Ovary (tissue), 9 donors: Measurements from ENCODE around the gene ITPR1. TPM values are rescaled to one million over a fixed set of nuclear protein-coding genes. Genes with fewer than 3 reads are reported as not detected.

Experiments used
- DNase-seq, 5 donors: peaks; one replicate each; pipeline ENCODE4 v3.0.0-alpha.2; 2019 to 2020
- H3K27ac ChIP-seq, 2 donors: fragments of 200-600 bp; one replicate each; pipeline versions ENCODE4 v1.5.1 to v1.8.0; 2019 to 2022
- H3K27me3 ChIP-seq: fragments of 200-600 bp; one replicate; pipeline ENCODE4 v1.8.0; 2022
- H3K36me3 ChIP-seq: fragments of 200-600 bp; sonication (generic); one replicate; pipeline ENCODE4 v1.5.1; 2019
- H3K4me1 ChIP-seq: one replicate; pipeline ENCODE4 v1.8.1; 2013; ENCODE audit warnings: mild to moderate bottlenecking, moderate library complexity; ENCODE audit not compliant: insufficient read depth
- H3K4me3 ChIP-seq: fragments of 200-600 bp; sonication (generic); one replicate; pipeline ENCODE4 v1.5.1; 2017
- H3K9me3 ChIP-seq, 2 donors: fragments of 200-600 bp in 1 of 2; sonication (generic) in 1 of 2; one replicate each; pipeline versions ENCODE4 v1.5.1 to v1.8.1; 2013 to 2019; ENCODE audit warnings: mild to moderate bottlenecking in 1 of 2, moderate library complexity in 1 of 2
- EP300 ChIP-seq: sonication (generic); formaldehyde crosslinking; IDR thresholded peaks from one replicate; pipeline ENCODE4 v1.6.1; 2017; ENCODE audit warnings: antibody characterized with exemption
- POLR2A ChIP-seq: fragments of 450-650 bp; IDR thresholded peaks from one replicate; pipeline ENCODE4 v1.6.1; 2017; ENCODE audit warnings: antibody characterized with exemption, mild to moderate bottlenecking, moderate library complexity
- WGBS, 3 donors: extraction: QIAGEN DNeasy Blood & Tissue Kit in 1 of 3; methylation state at CpG; one replicate each; pipeline versions ENCODE4 v1.1.5 to v1.1.7; 2013 to 2017; 5-methylcytosine and 5-hydroxymethylcytosine counted together
- intact Hi-C, 4 donors: fragments of 100-400 bp; cut with DNase I; formaldehyde crosslinking; loops; one replicate each; pipeline versions ENCODE4 v1.11.0 to v1.15.1; 2022 to 2023
- polyA plus RNA-seq, 2 donors: library from polyadenylated mRNA; stranded (reverse); fragments of 200-250 nt in 1 of 2; fragments of 350-450 nt in 1 of 2; fragmentation: Illumina TruSeq in 1 of 2; extraction: RNeasy Lipid Tissue Mini Kit (QIAGEN cat#74804) in 1 of 2; gene quantifications; one replicate each; pipeline ENCODE4 v1.2.3, GENCODE V29; 2013 to 2014
- total RNA-seq, 7 donors: library from RNA; depleted of rRNA in 2 of 7; stranded (reverse); fragments of >200 nt in 2 of 7; fragmentation: NEBNext Ultra II Directional in 3 of 7; extraction: Animal tissue kit (Norgen Biotek cat#: 25700) in 3 of 7; gene quantifications; one replicate each; pipeline versions ENCODE4 v1.1.0 to v1.2.4, GENCODE V29; 2016 to 2023
- TF ChIP-seq, protein P1 (sequence below), 3 donors: fragments of 450-650 bp in 2 of 3; fragments of 200-600 bp in 1 of 3; IDR thresholded peaks; one replicate each; pipeline versions ENCODE4 v1.5.1 to v1.8.0; 2016 to 2022; ENCODE audit warnings: antibody characterized with exemption in 3 of 3, mild to moderate bottlenecking in 1 of 3
- donor health status: DM: no; HTN: no; CAD: no; lungs with moderate emphysema.
- donor health status: DM: no; HTN: no; CAD: no.
- donor health status: Bipolar disorder and iron deficiency.
- donor health status: DM: yes; HTN: yes; CAD: no.
- donor health status: DM: no; HTN: no; CAD: no.
- donor health status: DM: yes; HTN: yes; CAD: no.

Gene ITPR1
- total and polyA plus RNA-seq, 9 donors, result 59.5 to 313 (median 144) TPM

DNA sequence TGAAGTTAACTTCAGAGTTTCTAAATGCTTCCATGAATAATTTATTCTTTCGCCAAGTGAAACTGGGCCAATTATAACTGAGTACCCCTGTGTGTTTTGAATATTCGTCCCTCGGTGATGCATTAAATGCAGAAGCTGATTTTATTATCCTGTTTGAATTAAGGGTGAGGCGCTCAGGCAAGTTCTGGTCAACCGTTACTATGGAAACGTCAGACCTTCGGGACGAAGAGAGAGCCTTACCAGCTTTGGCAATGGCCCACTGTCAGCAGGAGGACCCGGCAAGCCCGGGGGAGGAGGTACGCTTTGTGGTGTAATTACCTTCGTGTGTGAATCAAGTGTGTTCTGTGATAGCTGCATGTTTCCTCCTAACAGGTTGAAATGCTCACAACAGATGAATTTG lies 239.8 kb downstream of the ITPR1 start:
- no peak overlapping the region for H3K4me3 ChIP-seq
- H3K36me3 ChIP-seq, result no peaks in the 10 kb centered on the region
- no peaks in the 10 kb centered on the region for H3K27me3 ChIP-seq
- DNase-seq, result no peak
- H3K4me1 ChIP-seq, result no peaks in the 10 kb centered on the region
- TF ChIP-seq EP300 (no peak), POLR2A (no peak)
- TF ChIP-seq, protein P1, sequence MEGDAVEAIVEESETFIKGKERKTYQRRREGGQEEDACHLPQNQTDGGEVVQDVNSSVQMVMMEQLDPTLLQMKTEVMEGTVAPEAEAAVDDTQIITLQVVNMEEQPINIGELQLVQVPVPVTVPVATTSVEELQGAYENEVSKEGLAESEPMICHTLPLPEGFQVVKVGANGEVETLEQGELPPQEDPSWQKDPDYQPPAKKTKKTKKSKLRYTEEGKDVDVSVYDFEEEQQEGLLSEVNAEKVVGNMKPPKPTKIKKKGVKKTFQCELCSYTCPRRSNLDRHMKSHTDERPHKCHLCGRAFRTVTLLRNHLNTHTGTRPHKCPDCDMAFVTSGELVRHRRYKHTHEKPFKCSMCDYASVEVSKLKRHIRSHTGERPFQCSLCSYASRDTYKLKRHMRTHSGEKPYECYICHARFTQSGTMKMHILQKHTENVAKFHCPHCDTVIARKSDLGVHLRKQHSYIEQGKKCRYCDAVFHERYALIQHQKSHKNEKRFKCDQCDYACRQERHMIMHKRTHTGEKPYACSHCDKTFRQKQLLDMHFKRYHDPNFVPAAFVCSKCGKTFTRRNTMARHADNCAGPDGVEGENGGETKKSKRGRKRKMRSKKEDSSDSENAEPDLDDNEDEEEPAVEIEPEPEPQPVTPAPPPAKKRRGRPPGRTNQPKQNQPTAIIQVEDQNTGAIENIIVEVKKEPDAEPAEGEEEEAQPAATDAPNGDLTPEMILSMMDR (IDR thresholded peaks at IDR 0.05), result no peak
- 28 to 41% (median 39%) methylated on average over 12 of the region's 12 CpGs for WGBS, 3 donors
- intact Hi-C loops, result loop anchor here in 1 of 4 donors (10.0 kb wide), 1 partner anchor 52 kb away; no protein-coding TSS in a partner anchor
- no peak overlapping the region for H3K27ac ChIP-seq
- no peaks in the 10 kb centered on the region for H3K9me3 ChIP-seq

DNA sequence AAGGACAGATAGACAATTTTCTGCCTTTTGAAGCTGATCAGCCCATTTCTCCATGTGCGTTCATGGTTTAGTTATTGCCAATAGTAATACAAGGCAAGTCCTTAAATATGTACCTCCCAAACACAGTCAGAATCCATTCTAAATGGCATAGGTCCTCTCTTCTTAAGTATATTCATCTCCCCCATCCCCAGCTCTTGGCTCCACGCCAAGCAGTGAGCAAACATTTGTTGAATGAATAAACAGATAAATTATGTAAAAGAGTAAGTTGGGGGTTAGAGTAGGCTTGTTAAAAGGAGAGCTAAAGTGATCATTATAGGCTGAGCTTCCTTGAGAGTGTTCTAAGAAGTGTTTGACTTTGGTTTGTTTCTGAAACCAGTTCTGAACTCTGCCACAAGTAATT lies 241.3 kb downstream of the ITPR1 start:
- 75 to 79% (median 75%) methylated on average over 2 of the region's 2 CpGs for WGBS, 3 donors
- Histone ChIP-seq H3K36me3 (no peaks in the 10 kb centered on the region), H3K4me3 (no peak overlapping the region), H3K4me1 (no peaks in the 10 kb centered on the region), H3K27ac (no peak overlapping the region), H3K9me3 (no peaks in the 10 kb centered on the region), H3K27me3 (no peaks in the 10 kb centered on the region)
- DNase-seq, result no peak
- no peak for TF ChIP-seq EP300
- TF ChIP-seq POLR2A, result no peak
- TF ChIP-seq, protein P1 (IDR thresholded peaks at IDR 0.05), result no peak
- intact Hi-C loops, result loop anchor here in 1 of 4 donors (10.0 kb wide), 1 partner anchor 50 kb away; no protein-coding TSS in a partner anchor

DNA sequence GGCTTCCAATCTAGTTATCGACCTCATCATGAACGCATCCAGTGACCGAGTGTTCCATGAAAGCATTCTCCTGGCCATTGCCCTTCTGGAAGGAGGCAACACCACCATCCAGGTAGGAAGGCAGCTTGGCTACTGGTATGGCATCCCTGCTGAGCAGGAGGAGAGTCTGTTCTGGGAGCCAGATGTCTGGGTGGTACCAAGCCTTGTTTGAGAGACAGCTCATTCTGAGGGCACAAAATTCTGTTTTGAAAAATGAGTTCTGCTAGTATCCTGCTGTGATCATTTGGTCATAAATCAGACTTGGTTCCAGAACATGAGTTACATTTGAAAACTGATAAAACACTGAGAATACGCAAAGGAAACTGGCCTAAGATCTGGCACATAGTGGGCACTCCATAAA lies 242.1 kb downstream of the ITPR1 start:
- Histone ChIP-seq H3K27ac (no peak overlapping the region), H3K4me1 (no peaks in the 10 kb centered on the region), H3K9me3 (no peaks in the 10 kb centered on the region), H3K27me3 (no peaks in the 10 kb centered on the region), H3K36me3 (no peaks in the 10 kb centered on the region), H3K4me3 (no peak overlapping the region)
- TF ChIP-seq POLR2A (no peak), EP300 (no peak)
- TF ChIP-seq, protein P1 (IDR thresholded peaks at IDR 0.05), result no peak
- DNase-seq, result no peak
- intact Hi-C loops, result loop anchor here in 1 of 4 donors (10.0 kb wide), 1 partner anchor 50 kb away; no protein-coding TSS in a partner anchor
- WGBS, 3 donors, result 89 to 94% (median 94%) methylated on average over 4 of the region's 4 CpGs

DNA sequence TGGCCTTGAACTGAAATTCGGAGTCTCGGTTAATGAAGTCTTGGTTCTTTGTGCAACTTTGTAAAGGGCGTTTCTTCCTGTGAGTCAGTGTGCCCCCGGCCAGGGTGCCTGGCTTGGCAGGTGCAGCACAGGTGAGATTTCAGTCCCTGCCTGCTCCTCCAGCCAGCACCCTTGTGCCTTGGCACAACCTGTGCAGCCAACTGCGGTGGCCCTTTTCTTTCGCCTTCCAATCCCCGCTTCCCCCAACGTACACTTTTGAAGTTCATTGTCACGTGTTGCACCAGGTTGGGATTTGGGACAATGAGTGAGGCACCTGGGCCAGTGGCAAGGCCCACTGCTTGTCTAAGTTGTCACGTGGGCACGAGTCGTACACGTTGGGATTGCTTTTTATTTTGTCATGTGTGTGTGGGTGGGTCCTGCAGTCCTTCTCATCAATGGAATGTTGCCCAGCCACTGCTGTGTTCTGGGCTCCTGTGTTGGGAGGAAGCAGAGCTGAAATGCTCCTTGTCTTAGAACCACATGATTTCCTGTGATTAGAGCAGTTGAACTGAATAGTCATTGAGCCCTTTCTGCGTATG lies 243.2 kb downstream of the ITPR1 start:
- H3K27ac ChIP-seq, result no peak overlapping the region
- intact Hi-C loops, result loop anchor here in 1 of 4 donors (10.0 kb wide), 1 partner anchor 48 kb away; no protein-coding TSS in a partner anchor
- WGBS, 3 donors, result 88 to 90% (median 90%) methylated on average over 14 of the region's 14 CpGs

More for the DNA sequence above, 243.2 kb downstream of the ITPR1 start:
- Histone ChIP-seq H3K4me3 (no peak overlapping the region), H3K4me1 (peaks cover 4% of the 10 kb centered on the region), H3K27me3 (no peaks in the 10 kb centered on the region), H3K36me3 (no peaks in the 10 kb centered on the region), H3K9me3 (no peaks in the 10 kb centered on the region)
- TF ChIP-seq, protein P1 (IDR thresholded peaks at IDR 0.05), result no peak
- TF ChIP-seq POLR2A (no peak), EP300 (no peak)
- DNase-seq, result no peak
